Stimulated activated memory B cell treated with anti-CD40 and anti-IgM and Interleukin-4, amounts not matched to agents 10 μg/mL and 1 μg/mL and 100 μg/mL, for 72 hours (primary cell): Measurements from ENCODE around the gene MED16.
"Not testable (repeated sequence)": the region's sequence is repeated elsewhere in the genome, so short reads cannot be mapped to it uniquely, and the experiment has no call there.

Source experiments
- ATAC-seq: fragments of 150-1000 bp; cut with Tn5 transposase; 2 replicates; pipeline ENCODE4 v1.10.0; 2021
- H3K27ac Mint-ChIP-seq: one replicate; pipeline ENCODE4 v1.8.0; 2022; ENCODE audit warnings: mild to moderate bottlenecking, mixed read lengths
- H3K27me3 Mint-ChIP-seq: one replicate; pipeline ENCODE4 v1.8.0; 2022; ENCODE audit warnings: mixed read lengths
- H3K36me3 Mint-ChIP-seq: one replicate; pipeline ENCODE4 v1.8.0; 2022; ENCODE audit warnings: mixed read lengths
- H3K4me1 Mint-ChIP-seq: one replicate; pipeline ENCODE4 v1.8.0; 2022; ENCODE audit warnings: mixed read lengths
- H3K4me3 Mint-ChIP-seq: one replicate; pipeline ENCODE4 v1.8.0; 2022; ENCODE audit warnings: mild to moderate bottlenecking, moderate library complexity, mixed read lengths
- H3K9me3 Mint-ChIP-seq: one replicate; pipeline ENCODE4 v1.8.0; 2022; ENCODE audit warnings: mixed read lengths

The MED16 gene

DNA sequence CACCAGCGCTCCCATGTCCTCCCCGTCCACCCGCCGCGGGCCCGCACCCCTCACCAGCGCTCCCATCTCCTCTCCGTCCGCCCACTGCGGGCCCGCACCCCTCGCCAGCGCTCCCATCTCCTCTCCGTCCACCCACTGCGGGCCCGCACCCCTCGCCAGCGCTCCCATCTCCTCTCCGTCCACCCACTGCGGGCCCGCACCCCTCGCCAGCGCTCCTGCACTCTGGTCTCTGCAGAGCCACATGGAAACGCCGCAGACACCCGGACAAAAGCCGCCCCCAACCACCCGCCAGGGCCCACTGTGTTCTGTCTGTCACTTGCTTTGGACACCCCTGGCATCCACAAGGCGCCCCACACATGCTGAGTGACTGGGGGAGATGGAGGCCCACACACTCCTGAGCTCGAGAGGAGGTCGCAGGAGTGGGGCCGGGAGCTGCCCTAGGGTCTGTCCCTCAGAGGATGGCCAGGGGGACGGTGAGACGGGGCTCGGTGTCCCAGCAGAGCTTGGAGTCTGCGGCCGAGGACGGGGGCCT is 26.2 kb downstream of the MED16 start:
- H3K4me1 Mint-ChIP-seq = peaks cover 44% of the 10 kb centered on the region
- peaks cover 39% of the 10 kb centered on the region for H3K36me3 Mint-ChIP-seq
- H3K9me3 Mint-ChIP-seq = no peaks in the 10 kb centered on the region
- no peaks in the 10 kb centered on the region for H3K27me3 Mint-ChIP-seq
- no peak for ATAC-seq
- H3K4me3 Mint-ChIP-seq = no peak overlapping the region
- H3K27ac Mint-ChIP-seq = no peak overlapping the region

DNA sequence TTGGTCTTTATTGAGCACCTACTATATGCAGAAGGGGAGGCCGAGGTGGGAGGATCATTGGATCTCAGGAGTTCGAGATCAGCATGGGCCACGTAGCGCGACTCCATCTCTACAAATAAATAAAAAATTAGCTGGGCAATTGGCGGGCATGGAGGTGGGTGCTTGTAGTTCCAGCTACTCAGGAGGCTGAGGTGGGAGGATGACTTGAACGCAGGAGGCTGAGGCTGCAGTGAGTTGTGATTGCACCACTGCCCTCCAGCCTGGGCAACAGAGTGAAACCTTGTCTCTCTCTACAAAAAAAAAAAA is 29.7 kb downstream of the MED16 start:
- H3K36me3 Mint-ChIP-seq = peaks cover 11% of the 10 kb centered on the region
- H3K4me1 Mint-ChIP-seq = peaks cover 34% of the 10 kb centered on the region
- no peaks in the 10 kb centered on the region for H3K9me3 Mint-ChIP-seq
- peak overlapping the region; percentile 73 for H3K27ac Mint-ChIP-seq
- peaks cover 11% of the 10 kb centered on the region for H3K27me3 Mint-ChIP-seq
- no peak for ATAC-seq
- H3K4me3 Mint-ChIP-seq = peak overlapping the region; percentile 38

DNA sequence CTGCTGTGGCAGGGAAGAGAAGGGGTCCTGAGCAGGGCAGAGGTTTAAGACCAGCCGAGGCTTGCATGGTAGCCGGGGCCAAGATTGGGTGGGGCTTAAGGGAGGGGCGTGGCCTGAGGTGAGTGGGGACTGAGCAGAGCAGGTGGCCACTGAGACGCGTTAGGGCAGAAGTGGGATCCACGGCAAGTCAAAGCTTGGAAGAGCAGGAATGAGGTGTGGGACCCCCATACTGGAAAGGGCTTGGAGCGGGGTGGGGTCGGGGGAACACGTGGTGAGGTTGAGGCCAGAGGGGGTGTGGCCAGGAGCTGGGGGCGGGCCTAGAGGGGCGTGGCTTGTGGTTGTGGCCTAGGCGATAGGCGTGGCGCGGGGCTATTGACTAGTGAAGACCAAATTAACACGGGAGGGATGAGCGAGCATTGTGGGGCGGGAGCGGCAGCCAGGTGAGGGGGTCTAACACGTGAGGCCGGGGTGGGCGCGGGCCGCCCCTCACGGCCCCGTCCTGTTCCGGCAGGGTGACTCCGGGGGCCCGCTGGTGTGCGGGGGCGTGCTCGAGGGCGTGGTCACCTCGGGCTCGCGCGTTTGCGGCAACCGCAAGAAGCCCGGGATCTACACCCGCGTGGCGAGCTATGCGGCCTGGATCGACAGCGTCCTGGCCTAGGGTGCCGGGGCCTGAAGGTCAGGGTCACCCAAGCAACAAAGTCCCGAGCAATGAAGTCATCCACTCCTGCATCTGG is 30.2 kb downstream of the MED16 start:
- H3K4me1 Mint-ChIP-seq = peaks cover 36% of the 10 kb centered on the region
- H3K27me3 Mint-ChIP-seq = peaks cover 16% of the 10 kb centered on the region
- H3K27ac Mint-ChIP-seq = peak overlapping the region; percentile 73
- peak overlapping the region; percentile 38 for H3K4me3 Mint-ChIP-seq
- H3K36me3 Mint-ChIP-seq = peaks cover 8% of the 10 kb centered on the region
- H3K9me3 Mint-ChIP-seq = no peaks in the 10 kb centered on the region
- peak; percentile 25 for ATAC-seq

DNA sequence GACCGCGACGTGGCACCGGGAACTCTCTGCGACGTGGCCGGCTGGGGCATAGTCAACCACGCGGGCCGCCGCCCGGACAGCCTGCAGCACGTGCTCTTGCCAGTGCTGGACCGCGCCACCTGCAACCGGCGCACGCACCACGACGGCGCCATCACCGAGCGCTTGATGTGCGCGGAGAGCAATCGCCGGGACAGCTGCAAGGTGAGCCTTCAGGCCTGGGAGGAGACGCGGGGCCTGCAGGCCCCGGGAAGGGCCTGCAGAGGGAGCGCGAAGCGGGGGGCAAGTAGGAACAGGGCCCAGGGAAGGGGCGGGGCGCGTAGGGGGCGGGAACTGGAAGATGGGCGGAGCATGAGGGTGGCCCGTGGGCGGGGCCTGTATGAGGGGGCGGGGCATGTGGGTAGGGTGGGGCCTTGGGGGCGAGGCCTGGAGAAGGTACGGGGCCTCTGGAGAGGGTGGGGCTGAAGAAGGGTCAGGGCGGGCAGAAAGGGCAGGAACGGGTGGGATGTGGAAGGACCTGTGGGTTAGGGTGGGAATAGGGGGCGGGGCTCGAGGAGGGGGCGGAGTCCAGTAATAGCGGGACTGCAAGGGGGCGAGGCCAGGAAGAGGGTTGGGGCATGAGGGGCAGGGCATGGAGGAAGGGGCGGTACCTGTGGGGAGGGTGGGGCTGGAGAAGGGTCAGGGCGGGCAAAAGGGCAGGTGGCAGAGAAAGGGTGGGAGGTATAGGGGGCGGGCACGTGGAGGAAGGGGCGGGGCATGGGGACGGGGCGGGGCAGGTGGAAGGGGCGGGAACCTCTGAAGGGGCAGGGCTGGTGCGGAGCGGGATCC is 31.0 kb downstream of the MED16 start:
- peak overlapping the region; percentile 73 for H3K27ac Mint-ChIP-seq
- H3K36me3 Mint-ChIP-seq = peaks cover under 1% of the 10 kb centered on the region
- no peaks in the 10 kb centered on the region for H3K9me3 Mint-ChIP-seq
- H3K4me3 Mint-ChIP-seq = peak overlapping the region; percentile 13
- ATAC-seq = peak; percentile 28
- H3K4me1 Mint-ChIP-seq = peaks cover 44% of the 10 kb centered on the region
- H3K27me3 Mint-ChIP-seq = peaks cover 21% of the 10 kb centered on the region

DNA sequence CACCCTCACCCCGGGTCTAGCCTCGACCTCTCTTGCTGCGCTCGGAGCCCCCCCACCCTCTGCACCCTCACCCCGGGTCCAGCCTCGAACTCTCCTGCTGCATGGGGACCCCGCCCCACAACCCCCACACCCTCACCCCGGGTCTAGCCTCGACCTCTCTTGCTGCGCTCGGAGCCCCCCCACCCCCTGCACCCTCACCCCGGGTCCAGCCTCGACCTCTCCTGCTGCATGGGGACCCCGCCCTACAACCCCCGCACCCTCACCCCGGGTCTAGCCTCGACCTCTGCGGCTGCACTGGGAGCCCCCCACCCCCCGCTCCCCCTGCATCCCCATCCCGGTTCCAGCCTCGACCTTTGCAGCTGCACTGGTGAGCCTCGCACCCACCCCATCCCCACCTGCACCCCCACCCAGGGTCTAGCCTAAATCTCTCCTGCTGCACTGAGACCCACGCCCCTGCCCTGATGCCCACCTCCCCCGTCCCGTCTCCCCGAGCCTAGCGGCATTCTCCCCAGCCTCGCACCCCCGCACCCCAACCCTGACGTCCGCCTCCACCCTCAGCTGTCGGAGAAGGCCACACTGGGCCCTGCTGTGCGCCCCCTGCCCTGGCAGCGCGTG is 31.7 kb downstream of the MED16 start:
- Mint-ChIP-seq H3K27ac (no peak overlapping the region), H3K4me3 (no peak overlapping the region)
- no peak for ATAC-seq

DNA sequence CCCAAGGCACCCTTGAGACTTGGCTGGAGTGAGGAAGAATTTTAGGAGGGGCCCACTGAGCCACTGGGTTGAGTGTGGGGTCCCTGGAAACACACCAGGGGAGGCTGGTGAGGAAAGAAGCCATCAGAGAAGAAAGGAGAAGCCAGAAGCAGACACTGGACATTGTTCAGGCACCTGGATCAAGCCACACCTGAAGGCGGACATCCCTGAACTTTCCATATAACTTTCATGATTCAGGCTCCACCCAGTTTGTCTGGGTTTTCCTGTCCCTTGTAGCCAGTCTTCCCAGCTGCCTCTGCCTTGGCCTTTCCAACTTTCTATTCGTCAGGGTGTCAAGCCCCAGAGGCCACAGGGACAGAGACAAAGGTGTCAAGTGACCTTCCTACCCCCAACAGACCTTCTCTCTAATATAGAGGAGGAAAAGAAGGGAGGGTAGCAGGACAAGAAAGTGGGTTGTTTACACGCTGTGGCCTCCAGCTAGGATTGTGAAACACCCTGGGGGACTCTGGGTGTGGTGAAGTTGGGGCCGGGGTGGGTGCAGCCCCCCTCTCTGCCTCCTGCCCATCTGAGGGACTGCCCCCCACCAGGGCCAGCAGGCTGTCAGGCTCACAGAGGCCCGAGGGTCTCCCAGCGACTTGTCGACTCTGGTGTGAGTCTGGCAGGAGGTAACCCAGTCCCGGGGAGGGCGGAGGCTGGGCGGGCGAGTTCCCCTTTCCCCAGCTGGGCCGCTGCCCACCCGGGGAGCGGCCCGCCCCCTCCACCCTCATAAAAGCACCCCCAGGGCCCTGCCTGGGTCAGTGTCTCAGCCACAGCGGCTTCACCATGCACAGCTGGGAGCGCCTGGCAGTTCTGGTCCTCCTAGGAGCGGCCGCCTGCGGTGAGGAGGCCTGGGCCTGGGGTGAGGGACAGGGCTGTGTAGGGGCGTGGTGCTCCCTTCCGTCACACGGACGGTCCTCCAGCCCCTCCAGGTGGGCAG is 33.8 kb downstream of the MED16 start, which contains the start of gene CFD:
Gene CFD, plus strand, starts transcription at position 797 of the 976 bp plus-strand sequence. Its CDS starts 26 bp downstream, at position 823.
- H3K36me3 Mint-ChIP-seq = no peaks in the 10 kb centered on the region
- no peak for ATAC-seq
- H3K4me1 Mint-ChIP-seq = peaks cover 33% of the 10 kb centered on the region
- peak within 1 kb of the TSS; percentile 56 for H3K4me3 Mint-ChIP-seq
- H3K27me3 Mint-ChIP-seq = peaks cover 21% of the 10 kb centered on the region
- no peaks in the 10 kb centered on the region for H3K9me3 Mint-ChIP-seq
- H3K27ac Mint-ChIP-seq = no peak within 1 kb of the TSS

More for the DNA sequence above, 31.7 kb downstream of the MED16 start:
- H3K36me3 Mint-ChIP-seq = no peaks in the 10 kb centered on the region
- peaks cover 21% of the 10 kb centered on the region for H3K27me3 Mint-ChIP-seq
- H3K9me3 Mint-ChIP-seq = no peaks in the 10 kb centered on the region
- peaks cover 44% of the 10 kb centered on the region for H3K4me1 Mint-ChIP-seq

DNA sequence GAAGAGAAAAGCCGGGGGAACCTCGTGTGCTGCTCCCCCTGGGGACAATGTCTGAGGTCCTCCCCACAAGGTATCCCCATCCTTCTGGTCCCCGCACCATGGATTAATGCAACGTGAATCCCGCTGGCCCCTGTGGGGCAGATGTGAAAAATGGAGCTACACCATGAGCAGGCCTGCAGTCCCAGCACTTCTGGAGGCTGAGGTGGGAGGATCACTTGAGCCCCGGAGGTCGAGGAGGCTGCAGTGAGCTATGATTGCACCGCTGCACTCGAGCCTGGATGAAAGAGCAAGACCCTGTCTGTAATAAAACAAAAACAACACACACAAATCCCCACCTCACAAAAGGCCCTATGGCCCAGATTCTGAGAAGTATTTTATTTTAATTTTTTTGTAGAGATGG is 34.7 kb downstream of the MED16 start:
- ATAC-seq = no peak
- no peaks in the 10 kb centered on the region for H3K36me3 Mint-ChIP-seq
- no peak overlapping the region for H3K4me3 Mint-ChIP-seq
- H3K27ac Mint-ChIP-seq = no peak overlapping the region
- H3K27me3 Mint-ChIP-seq = peaks cover 21% of the 10 kb centered on the region
- peaks cover 24% of the 10 kb centered on the region for H3K4me1 Mint-ChIP-seq
- H3K9me3 Mint-ChIP-seq = no peaks in the 10 kb centered on the region

DNA sequence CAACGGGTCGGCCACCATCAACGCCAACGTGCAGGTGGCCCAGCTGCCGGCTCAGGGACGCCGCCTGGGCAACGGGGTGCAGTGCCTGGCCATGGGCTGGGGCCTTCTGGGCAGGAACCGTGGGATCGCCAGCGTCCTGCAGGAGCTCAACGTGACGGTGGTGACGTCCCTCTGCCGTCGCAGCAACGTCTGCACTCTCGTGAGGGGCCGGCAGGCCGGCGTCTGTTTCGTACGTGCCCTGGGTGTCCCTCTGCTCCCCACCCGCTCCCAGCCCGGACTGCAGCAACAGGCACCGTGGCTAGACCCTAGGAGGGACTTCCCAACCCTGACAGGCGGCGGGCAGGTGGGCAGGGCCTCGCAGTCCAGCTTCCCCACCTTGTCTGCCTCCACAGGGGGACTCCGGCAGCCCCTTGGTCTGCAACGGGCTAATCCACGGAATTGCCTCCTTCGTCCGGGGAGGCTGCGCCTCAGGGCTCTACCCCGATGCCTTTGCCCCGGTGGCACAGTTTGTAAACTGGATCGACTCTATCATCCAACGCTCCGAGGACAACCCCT is 37.3 kb downstream of the MED16 start:
- peaks cover 10% of the 10 kb centered on the region for H3K4me1 Mint-ChIP-seq
- H3K27ac Mint-ChIP-seq = no peak overlapping the region
- no peaks in the 10 kb centered on the region for H3K9me3 Mint-ChIP-seq
- H3K36me3 Mint-ChIP-seq = no peaks in the 10 kb centered on the region
- ATAC-seq = no peak
- H3K27me3 Mint-ChIP-seq = peaks cover 36% of the 10 kb centered on the region
- H3K4me3 Mint-ChIP-seq = no peak overlapping the region

DNA sequence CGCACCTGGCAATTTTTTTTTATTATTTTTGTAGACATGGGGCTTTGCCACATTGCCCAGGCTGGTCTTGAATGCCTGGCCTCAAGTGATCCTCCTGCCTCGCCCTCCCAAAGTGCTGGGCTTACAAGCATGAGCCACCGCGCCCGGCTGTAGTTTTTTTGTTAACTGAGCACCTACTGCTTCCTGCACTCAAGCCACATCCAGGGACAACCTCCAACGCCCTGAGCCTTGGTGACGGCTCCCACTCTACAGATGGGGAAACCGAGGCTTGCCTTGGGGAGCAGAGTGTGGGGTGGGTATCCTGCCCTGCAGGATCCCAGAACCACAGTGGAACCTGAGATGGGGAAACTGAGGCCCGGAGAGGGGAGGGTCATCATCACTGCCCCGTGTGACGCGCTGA is 37.8 kb downstream of the MED16 start:
- Mint-ChIP-seq H3K4me3 (no peak overlapping the region), H3K27me3 (peaks cover 41% of the 10 kb centered on the region)
- no peak for ATAC-seq

DNA sequence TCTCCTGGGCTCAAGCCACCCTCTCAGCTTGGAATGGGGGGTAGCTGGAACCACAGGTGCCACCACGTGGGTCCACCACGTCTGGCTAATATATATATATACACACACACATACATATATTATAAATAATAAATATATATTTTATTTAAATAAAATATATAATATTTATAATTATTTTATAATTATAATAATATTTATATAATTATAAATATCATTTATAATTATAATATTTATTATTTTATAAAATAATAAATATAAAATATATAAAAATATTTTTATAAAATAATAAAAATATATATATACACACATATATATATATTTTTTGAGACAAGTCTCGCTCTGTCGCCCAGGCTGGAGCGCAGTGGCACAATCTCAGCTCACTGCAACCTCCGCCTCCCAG is 38.4 kb downstream of the MED16 start:
- ATAC-seq = no peak
- Mint-ChIP-seq H3K4me1 (peaks cover 10% of the 10 kb centered on the region), H3K9me3 (no peaks in the 10 kb centered on the region), H3K36me3 (no peaks in the 10 kb centered on the region), H3K27ac (no peak overlapping the region), H3K4me3 (no peak overlapping the region), H3K27me3 (peaks cover 41% of the 10 kb centered on the region)

More for the DNA sequence above, 37.8 kb downstream of the MED16 start:
- Mint-ChIP-seq H3K36me3 (no peaks in the 10 kb centered on the region), H3K4me1 (peaks cover 10% of the 10 kb centered on the region), H3K27ac (no peak overlapping the region), H3K9me3 (no peaks in the 10 kb centered on the region)

DNA sequence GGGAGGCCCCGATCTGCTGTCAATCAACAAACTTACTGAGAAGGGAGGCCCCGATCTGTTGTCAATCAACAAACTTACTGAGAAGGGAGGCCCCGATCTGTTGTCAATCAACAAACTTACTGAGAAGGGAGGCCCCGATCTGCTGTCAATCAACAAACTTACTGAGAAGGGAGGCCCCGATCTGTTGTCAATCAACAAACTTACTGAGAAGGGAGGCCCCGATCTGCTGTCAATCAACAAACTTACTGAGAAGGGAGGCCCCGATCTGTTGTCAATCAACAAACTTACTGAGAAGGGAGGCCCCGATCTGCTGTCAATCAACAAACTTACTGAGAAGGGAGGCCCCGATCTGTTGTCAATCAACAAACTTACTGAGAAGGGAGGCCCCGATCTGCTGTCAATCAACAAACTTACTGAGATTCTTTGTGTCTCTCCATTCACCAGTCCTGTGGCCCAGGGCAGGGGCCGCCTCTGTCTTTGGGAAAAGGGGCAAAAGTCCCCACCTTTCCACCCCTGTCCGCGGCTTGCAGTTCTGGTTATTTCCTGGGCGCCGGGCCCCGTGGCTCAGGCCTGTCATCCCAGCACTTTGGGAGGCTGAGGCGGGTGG is 39.3 kb downstream of the MED16 start:
- not testable (repeated sequence) for H3K27ac Mint-ChIP-seq

DNA sequence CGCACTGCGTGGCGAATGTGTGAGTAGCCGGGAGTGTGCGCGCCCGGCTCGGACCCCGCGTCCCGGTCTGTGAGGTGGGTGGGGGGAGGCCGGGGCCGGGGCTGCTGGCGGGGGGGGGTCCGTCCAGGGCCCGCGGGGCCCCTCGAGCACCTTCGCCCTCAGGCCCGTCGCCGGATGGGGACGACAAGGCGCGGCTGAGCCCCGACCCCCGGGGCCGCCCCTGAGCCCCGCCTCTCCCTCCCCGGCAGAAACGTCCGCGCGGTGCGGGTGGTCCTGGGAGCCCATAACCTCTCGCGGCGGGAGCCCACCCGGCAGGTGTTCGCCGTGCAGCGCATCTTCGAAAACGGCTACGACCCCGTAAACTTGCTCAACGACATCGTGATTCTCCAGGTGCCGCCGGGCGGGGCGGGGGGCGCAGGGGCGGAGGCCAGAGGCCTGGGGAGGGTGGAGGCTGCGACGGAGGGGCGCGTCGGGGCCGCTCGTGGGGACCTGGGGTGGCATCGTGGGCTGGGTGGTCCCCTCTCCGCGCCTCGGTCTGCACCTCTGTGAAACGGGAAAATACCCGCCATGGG is 39.9 kb downstream of the MED16 start:
- H3K4me3 Mint-ChIP-seq = no peak overlapping the region
- peaks cover 49% of the 10 kb centered on the region for H3K27me3 Mint-ChIP-seq
- H3K9me3 Mint-ChIP-seq = no peaks in the 10 kb centered on the region
- no peak overlapping the region for H3K27ac Mint-ChIP-seq
- ATAC-seq = peak; percentile 64
- no peaks in the 10 kb centered on the region for H3K36me3 Mint-ChIP-seq
- H3K4me1 Mint-ChIP-seq = peaks cover 10% of the 10 kb centered on the region

More for the DNA sequence above, 39.3 kb downstream of the MED16 start:
- not testable (repeated sequence) for H3K9me3 Mint-ChIP-seq, ATAC-seq, H3K4me3 Mint-ChIP-seq, H3K4me1 Mint-ChIP-seq, H3K36me3 Mint-ChIP-seq
- peaks cover 49% of the 10 kb centered on the region for H3K27me3 Mint-ChIP-seq

DNA sequence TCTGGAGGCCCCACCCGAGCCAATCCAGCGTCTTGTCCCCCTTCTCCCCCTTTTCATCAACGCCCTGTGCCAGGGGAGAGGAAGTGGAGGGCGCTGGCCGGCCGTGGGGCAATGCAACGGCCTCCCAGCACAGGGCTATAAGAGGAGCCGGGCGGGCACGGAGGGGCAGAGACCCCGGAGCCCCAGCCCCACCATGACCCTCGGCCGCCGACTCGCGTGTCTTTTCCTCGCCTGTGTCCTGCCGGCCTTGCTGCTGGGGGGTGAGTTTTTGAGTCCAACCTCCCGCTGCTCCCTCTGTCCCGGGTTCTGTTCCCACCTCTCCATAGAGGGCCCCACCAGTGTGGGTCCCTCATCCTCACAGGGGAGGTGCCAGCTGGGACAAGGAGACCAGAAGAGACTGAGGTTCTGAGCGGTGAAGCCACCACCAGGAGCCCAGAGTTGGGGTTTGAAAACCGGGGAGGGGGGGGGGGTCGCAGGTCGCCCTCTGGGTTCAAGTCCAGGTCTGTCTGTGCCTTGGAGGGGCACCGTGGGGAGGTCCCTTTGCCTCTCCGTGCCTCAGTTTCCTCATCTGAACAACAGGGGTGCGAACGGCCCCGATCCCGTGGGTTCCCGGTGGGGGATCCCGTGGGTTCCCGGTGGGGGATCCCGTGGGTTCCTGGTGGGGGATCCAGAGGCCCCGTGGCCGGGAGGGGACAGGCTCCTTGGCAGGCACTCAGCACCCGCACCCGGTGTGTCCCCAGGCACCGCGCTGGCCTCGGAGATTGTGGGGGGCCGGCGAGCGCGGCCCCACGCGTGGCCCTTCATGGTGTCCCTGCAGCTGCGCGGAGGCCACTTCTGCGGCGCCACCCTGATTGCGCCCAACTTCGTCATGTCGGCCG is 40.6 kb downstream of the MED16 start, which contains the start of gene ELANE:
Gene ELANE, plus strand, starts transcription at position 168 of the 878 bp plus-strand sequence. Its CDS starts 26 bp downstream, at position 194.
- Mint-ChIP-seq H3K4me3 (no peak within 1 kb of the TSS), H3K4me1 (peaks cover 7% of the 10 kb centered on the region), H3K9me3 (no peaks in the 10 kb centered on the region), H3K27ac (no peak within 1 kb of the TSS), H3K27me3 (peaks cover 49% of the 10 kb centered on the region), H3K36me3 (no peaks in the 10 kb centered on the region)
- peak; percentile 41 for ATAC-seq
